Stimulated activated memory B cell treated with anti-CD40 and anti-IgM and Interleukin-4, amounts not matched to agents 10 μg/mL and 1 μg/mL and 100 μg/mL, for 72 hours (primary cell): Measurements from ENCODE around the gene CMTM1.

ENCODE experiments used
- ATAC-seq: fragments of 150-1000 bp; cut with Tn5 transposase; 2 replicates; pipeline ENCODE4 v1.10.0; 2021
- H3K27ac Mint-ChIP-seq: one replicate; pipeline ENCODE4 v1.8.0; 2022; ENCODE audit warnings: mild to moderate bottlenecking, mixed read lengths
- H3K27me3 Mint-ChIP-seq: one replicate; pipeline ENCODE4 v1.8.0; 2022; ENCODE audit warnings: mixed read lengths
- H3K36me3 Mint-ChIP-seq: one replicate; pipeline ENCODE4 v1.8.0; 2022; ENCODE audit warnings: mixed read lengths
- H3K4me1 Mint-ChIP-seq: one replicate; pipeline ENCODE4 v1.8.0; 2022; ENCODE audit warnings: mixed read lengths
- H3K4me3 Mint-ChIP-seq: one replicate; pipeline ENCODE4 v1.8.0; 2022; ENCODE audit warnings: mild to moderate bottlenecking, moderate library complexity, mixed read lengths
- H3K9me3 Mint-ChIP-seq: one replicate; pipeline ENCODE4 v1.8.0; 2022; ENCODE audit warnings: mixed read lengths

CMTM1 gene

DNA sequence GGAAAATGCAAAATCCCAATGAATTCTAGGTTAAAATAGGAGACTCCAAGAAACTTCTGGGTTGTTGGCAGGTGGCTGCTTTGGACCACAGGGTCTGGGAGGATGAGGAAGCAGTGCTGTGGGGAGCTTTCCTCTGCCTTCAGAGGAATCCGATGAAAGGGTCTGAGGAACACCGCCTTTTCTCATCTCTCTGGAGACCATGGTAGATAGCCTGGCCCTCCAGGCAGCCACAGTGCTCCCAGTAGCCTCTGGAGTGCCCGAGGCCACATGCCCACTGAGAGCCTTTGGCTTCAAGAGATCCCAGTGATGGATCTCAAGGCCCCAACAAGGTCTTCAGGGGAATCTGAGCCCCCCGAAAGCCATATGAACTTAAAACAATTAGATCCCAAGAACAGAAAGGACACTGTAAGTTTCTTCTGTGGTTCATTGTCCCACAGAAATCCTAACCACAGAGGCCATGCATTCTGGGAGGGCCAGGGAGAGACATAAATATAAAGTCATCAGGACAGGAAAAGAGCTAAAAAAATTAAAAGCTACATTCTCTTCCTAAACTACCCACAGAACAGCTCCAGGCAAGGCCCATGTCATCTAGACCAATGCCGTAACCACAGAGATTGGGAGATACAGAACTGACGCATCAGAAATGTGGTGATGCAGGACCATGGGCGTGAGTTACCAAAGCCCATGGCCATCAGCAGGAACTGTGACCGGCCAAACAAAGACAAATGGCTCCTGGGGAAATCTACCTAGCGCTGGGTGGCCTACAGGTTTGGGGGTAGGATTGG, 40.7 kb upstream of the CMTM1 start:
- no peak overlapping the region for H3K4me3 Mint-ChIP-seq
- H3K27ac Mint-ChIP-seq = no peak overlapping the region
- no peak for ATAC-seq
- H3K9me3 Mint-ChIP-seq = no peaks in the 10 kb centered on the region
- no peaks in the 10 kb centered on the region for H3K27me3 Mint-ChIP-seq
- H3K4me1 Mint-ChIP-seq = peaks cover 57% of the 10 kb centered on the region
- no peaks in the 10 kb centered on the region for H3K36me3 Mint-ChIP-seq

DNA sequence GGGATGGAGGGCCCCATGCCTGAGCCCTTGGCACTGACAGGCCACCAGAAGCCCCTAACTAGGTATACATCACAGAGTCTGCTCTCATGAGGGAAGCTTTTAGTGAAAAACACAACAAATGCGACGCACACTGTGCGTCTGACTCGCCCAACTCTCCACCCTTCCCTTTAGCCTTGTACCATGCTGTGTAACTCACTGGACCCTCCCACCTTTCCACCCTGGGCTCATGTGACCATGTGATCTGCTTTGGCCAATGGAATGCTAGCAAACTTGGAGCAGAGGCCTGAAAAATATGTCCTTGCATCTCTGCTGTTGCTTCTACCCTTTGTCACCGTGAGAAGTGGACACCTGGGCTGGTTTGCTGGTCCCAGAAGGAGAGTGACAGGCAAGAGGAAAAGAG, 37.9 kb upstream of the CMTM1 start:
- Mint-ChIP-seq H3K4me3 (no peak overlapping the region), H3K9me3 (no peaks in the 10 kb centered on the region), H3K27me3 (no peaks in the 10 kb centered on the region), H3K36me3 (no peaks in the 10 kb centered on the region), H3K4me1 (peaks cover 30% of the 10 kb centered on the region), H3K27ac (no peak overlapping the region)
- ATAC-seq = no peak

GRCh38 chr16:66529475-66529874, 36.8 kb upstream of the CMTM1 start:
- no peaks in the 10 kb centered on the region for H3K9me3 Mint-ChIP-seq
- ATAC-seq = no peak
- H3K4me1 Mint-ChIP-seq = peaks cover 18% of the 10 kb centered on the region
- H3K36me3 Mint-ChIP-seq = no peaks in the 10 kb centered on the region
- H3K4me3 Mint-ChIP-seq = no peak overlapping the region
- no peak overlapping the region for H3K27ac Mint-ChIP-seq
- no peaks in the 10 kb centered on the region for H3K27me3 Mint-ChIP-seq

DNA sequence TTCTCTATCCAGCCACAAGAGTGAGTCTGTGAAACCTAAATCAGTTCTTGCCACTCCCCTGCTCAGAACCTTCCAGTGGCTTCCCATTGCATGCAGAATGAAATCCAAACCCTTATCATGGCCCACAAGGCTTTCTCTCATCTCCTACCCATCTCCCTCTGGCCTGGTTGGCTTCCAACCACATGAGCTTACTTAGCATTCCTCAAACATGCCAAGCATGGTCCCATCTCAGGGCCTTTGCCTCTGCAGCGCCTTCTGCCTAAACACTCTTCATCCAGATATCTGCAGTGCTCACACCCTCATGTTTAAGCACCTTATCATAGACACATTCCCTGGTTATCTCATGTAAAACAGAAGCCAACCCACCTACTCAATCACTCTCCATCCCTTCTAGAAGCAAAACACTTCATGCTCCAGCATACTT, 31.9 kb upstream of the CMTM1 start:
- Mint-ChIP-seq H3K27ac (no peak overlapping the region), H3K27me3 (no peaks in the 10 kb centered on the region), H3K4me1 (peaks cover 19% of the 10 kb centered on the region), H3K4me3 (no peak overlapping the region), H3K9me3 (no peaks in the 10 kb centered on the region), H3K36me3 (no peaks in the 10 kb centered on the region)
- no peak for ATAC-seq

- H3K9me3 Mint-ChIP-seq = no peaks in the 10 kb centered on the region
- no peak overlapping the region for H3K4me3 Mint-ChIP-seq
- no peak for ATAC-seq
- no peaks in the 10 kb centered on the region for H3K27me3 Mint-ChIP-seq
- peaks cover 34% of the 10 kb centered on the region for H3K4me1 Mint-ChIP-seq
- no peaks in the 10 kb centered on the region for H3K36me3 Mint-ChIP-seq
- H3K27ac Mint-ChIP-seq = no peak overlapping the region
Measured at GRCh38 chr16:66536525-66536924, 29.7 kb upstream of the CMTM1 start.

GRCh38 chr16:66537236-66537635, 29.0 kb upstream of the CMTM1 start:
- H3K27me3 Mint-ChIP-seq = no peaks in the 10 kb centered on the region
- no peak overlapping the region for H3K27ac Mint-ChIP-seq
- no peak for ATAC-seq
- H3K4me1 Mint-ChIP-seq = peaks cover 34% of the 10 kb centered on the region
- H3K9me3 Mint-ChIP-seq = no peaks in the 10 kb centered on the region
- no peaks in the 10 kb centered on the region for H3K36me3 Mint-ChIP-seq
- no peak overlapping the region for H3K4me3 Mint-ChIP-seq

GRCh38 chr16:66538910-66539309, 27.3 kb upstream of the CMTM1 start:
- Mint-ChIP-seq H3K4me3 (no peak overlapping the region), H3K27ac (no peak overlapping the region), H3K9me3 (no peaks in the 10 kb centered on the region), H3K27me3 (no peaks in the 10 kb centered on the region), H3K36me3 (no peaks in the 10 kb centered on the region), H3K4me1 (peaks cover 39% of the 10 kb centered on the region)
- no peak for ATAC-seq

DNA sequence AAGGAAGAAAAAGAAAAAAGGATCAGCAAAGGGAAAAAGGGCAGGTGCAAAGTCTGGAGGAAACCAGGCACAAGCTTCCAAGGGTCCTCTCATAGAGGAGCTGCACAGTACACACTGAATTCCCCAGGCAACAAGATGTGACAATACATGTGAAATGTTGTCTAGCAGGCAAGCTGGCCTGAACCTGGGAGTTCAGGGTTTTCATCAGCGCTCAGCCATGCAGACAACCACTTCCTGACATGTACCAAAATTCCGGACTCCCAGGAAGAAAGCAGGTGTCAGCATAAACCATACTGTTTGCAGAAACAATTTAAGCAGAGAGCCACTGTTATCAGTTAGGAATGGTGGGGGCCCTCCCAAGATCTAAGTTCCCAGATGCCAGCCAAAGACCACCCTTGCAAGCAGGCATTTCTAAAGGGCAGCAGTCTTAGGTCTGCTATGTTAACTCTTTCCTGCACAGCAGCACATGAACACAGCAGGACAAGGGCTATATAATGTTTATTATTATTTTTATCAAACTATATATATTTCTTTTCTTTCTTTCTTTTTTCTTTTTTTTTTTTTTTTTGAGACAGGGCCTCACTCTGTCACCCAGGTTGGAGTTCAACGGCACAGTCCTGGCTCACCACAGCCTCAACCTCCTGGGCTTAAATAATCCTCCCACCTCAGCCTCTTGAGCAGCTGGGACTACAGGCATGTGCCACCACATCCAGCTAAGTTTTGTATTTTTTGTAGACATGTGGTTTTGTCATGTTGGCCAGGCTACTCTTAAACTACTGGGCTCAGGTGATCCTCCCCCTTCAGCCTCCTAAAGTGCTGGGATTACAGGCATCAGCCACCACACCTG, 26.4 kb upstream of the CMTM1 start:
- H3K9me3 Mint-ChIP-seq = no peaks in the 10 kb centered on the region
- ATAC-seq = peak; percentile 73
- peaks cover 46% of the 10 kb centered on the region for H3K4me1 Mint-ChIP-seq
- H3K36me3 Mint-ChIP-seq = no peaks in the 10 kb centered on the region
- no peaks in the 10 kb centered on the region for H3K27me3 Mint-ChIP-seq
- no peak overlapping the region for H3K4me3 Mint-ChIP-seq
- peak overlapping the region; percentile 38 for H3K27ac Mint-ChIP-seq

DNA sequence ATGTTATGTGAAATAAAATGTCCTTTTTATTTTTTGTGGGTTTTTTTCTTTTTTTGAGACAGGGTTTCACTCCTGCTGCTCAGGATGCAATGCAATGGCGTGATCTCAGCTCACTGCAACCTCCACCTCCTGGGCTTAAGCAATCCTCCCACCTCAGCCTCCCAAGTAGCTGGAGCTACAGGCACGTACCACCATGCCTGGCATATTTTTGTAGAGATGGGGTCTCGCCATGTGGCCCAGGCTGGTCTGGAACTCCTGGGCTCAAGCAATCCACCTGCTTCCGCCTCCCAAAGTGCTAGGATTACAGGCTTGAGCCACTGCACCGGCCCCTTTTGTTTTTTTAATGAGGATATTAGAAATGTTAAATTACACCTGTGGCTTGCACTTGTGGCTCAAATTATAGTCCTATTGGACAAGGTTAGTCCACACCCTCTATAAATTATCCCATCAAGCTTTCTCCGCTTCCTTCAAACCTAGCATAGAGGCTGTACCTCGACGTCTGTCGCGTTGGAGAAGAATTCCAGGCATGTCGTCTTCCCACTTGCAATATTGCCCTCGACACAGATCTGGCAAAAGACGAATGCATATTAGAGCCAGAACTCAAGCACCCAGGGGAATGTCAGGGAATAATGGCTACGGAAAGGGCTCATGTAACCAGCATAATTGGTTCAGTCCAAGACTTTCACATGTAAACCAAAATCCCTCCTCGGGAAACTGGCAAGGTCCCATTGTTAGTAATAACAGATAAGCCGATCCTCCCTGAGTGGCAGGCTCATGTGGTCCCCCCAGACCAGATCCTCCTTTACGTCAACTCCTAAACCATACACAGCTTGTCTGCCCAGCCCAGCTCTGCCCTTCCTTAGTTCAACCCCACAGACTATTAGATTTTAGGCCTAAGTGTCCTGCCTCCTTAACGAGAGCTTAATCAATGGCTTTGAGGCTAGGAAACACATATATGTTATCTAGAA, 24.6 kb upstream of the CMTM1 start:
- Mint-ChIP-seq H3K4me1 (peaks cover 56% of the 10 kb centered on the region), H3K4me3 (no peak overlapping the region), H3K27ac (no peak overlapping the region), H3K9me3 (no peaks in the 10 kb centered on the region), H3K36me3 (no peaks in the 10 kb centered on the region), H3K27me3 (no peaks in the 10 kb centered on the region)
- no peak for ATAC-seq

GRCh38 chr16:66542396-66542795, 23.8 kb upstream of the CMTM1 start:
- no peaks in the 10 kb centered on the region for H3K9me3 Mint-ChIP-seq
- H3K4me1 Mint-ChIP-seq = peaks cover 60% of the 10 kb centered on the region
- H3K27ac Mint-ChIP-seq = no peak overlapping the region
- no peaks in the 10 kb centered on the region for H3K36me3 Mint-ChIP-seq
- H3K4me3 Mint-ChIP-seq = no peak overlapping the region
- no peaks in the 10 kb centered on the region for H3K27me3 Mint-ChIP-seq
- ATAC-seq = no peak

- Mint-ChIP-seq H3K9me3 (no peaks in the 10 kb centered on the region), H3K27me3 (no peaks in the 10 kb centered on the region), H3K36me3 (no peaks in the 10 kb centered on the region), H3K27ac (no peak overlapping the region), H3K4me1 (peaks cover 63% of the 10 kb centered on the region), H3K4me3 (no peak overlapping the region)
- ATAC-seq = no peak
Measured at GRCh38 chr16:66543541-66543940, 22.7 kb upstream of the CMTM1 start.

GRCh38 chr16:66544016-66544757, 22.1 kb upstream of the CMTM1 start:
- no peak for ATAC-seq
- Mint-ChIP-seq H3K36me3 (no peaks in the 10 kb centered on the region), H3K4me1 (peaks cover 64% of the 10 kb centered on the region), H3K4me3 (no peak overlapping the region), H3K27ac (no peak overlapping the region), H3K9me3 (no peaks in the 10 kb centered on the region), H3K27me3 (no peaks in the 10 kb centered on the region)

GRCh38 chr16:66547101-66547989, 18.9 kb upstream of the CMTM1 start:
- no peaks in the 10 kb centered on the region for H3K27me3 Mint-ChIP-seq
- H3K27ac Mint-ChIP-seq = no peak overlapping the region
- H3K36me3 Mint-ChIP-seq = no peaks in the 10 kb centered on the region
- peaks cover 69% of the 10 kb centered on the region for H3K4me1 Mint-ChIP-seq
- H3K9me3 Mint-ChIP-seq = no peaks in the 10 kb centered on the region
- no peak for ATAC-seq
- H3K4me3 Mint-ChIP-seq = no peak overlapping the region

- Mint-ChIP-seq H3K36me3 (no peaks in the 10 kb centered on the region), H3K27me3 (no peaks in the 10 kb centered on the region), H3K27ac (peak overlapping the region; percentile 50), H3K4me1 (peaks cover 77% of the 10 kb centered on the region), H3K9me3 (no peaks in the 10 kb centered on the region), H3K4me3 (no peak overlapping the region)
- ATAC-seq = no peak
Measured at GRCh38 chr16:66548068-66548467, 18.2 kb upstream of the CMTM1 start.
